Adrenal gland (tissue), 5 donors: ENCODE measurements around the gene DIP2C.

Source experiments
- CTCF ChIP-seq, 6 experiments: fragments of 450-650 bp in 4 of 6; fragments of 200-600 bp in 2 of 6; sonication (generic) in 1 of 6; IDR thresholded peaks; 1 replicate in 5 of 6; 2 replicates in 1 of 6; pipeline versions ENCODE4 v1.5.1 to v1.8.0; 2016 to 2021; ENCODE audit warnings: antibody characterized with exemption in 6 of 6, mild to moderate bottlenecking in 2 of 6, moderate library complexity in 1 of 6
- POLR2A ChIP-seq, 2 donors: fragments of 450-650 bp; IDR thresholded peaks; one replicate each; pipeline ENCODE4 v1.6.1; 2017; ENCODE audit warnings: antibody characterized with exemption in 2 of 2, mild to moderate bottlenecking in 2 of 2, moderate library complexity in 1 of 2
- donor health status: DM: no; HTN: no; CAD: no.

- TF ChIP-seq CTCF (IDR thresholded peaks at IDR 0.05), result no peak
- TF ChIP-seq POLR2A (IDR thresholded peaks at IDR 0.05), result no peak
Observed at GRCh38 chr10:352476-353235, 336.8 kb downstream of the DIP2C start.
